GM18867 (cell line): Measurements from ENCODE around the gene KCTD21.

Source experiments
- ATAC-seq: cut with Tn5 transposase; IDR thresholded peaks from one replicate; pipeline ENCODE4 v1.9.1; 2021; ENCODE audit warnings: mild to moderate bottlenecking, moderate library complexity; ENCODE audit not compliant: unreplicated experiment

Gene KCTD21

DNA sequence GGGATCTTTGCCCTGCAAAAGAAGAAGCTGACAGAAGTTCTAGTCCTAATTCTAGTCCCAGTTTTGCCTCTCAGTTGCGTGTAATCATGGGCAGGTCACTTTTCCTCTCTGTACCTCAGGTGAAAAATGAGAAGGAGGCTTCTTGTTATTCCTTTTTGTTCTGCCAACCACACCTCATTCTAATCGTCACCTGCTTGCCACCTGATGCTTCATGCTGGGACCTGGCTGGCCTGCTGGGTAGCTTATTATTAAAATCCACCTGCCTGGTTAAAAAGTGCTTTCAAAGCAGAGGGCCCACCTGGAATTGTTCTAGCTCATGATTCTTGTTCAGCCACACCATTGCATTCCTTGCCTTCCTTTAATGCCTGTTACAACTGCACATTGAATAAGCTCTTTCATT lies 40.6 kb downstream of the KCTD21 start:
- no peak for ATAC-seq

DNA sequence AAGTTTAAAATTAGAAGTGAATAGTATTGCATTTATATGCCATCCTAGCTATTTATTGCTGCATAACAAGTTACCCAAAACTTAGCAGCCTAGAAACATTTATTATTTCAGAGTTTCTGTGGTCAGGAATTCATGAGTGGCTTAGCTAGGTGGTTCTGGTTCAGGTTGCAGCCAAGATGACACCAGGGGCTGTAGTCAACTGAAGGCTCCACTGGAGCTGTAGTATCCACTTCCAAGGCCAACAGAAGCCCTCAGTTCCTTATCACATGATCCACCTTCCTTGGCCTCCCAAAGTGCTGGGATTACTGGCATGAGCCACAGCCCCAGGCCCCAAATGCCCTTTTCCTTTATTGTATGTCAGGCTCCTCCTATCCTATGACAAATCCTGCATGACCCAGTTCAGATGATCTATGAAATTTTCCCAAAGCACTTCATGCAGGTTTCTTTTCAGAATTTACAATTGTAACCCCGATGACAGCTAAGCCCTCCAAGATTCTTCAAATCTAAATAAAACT lies 42.9 kb downstream of the KCTD21 start:
- ATAC-seq: no peak

DNA sequence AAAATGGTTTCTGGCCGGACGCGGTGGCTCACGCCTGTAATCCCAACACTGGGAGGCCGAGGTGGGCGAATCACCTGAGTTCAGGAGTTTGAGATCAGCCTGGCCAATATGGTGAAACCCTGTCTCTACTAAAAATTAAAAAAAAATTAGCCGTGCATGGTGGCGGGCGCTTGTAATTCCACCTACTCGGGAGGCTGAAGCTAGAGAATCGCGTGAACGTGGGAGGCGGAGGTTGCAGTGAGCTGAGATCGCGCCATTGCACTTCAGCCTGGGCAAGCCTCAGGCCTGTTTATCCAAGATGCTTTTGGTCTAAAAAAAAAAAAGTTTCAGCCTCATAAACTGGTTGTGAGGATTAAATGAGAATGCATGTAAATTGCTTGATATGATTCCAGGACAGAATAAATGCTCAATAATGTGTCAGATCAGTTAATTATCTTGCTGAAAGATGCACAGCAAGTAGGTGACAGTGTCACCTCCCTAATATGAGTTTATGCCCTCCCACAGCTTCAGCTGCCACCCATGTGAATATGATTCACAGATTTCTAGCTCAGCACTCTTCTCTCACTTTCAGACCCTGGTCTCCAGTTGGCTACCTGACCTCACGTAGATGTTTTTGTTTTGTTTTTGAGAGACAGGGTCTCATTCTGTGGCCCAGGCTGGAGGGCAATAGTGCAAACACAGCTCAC lies 47.9 kb downstream of the KCTD21 start:
- no peak for ATAC-seq

DNA sequence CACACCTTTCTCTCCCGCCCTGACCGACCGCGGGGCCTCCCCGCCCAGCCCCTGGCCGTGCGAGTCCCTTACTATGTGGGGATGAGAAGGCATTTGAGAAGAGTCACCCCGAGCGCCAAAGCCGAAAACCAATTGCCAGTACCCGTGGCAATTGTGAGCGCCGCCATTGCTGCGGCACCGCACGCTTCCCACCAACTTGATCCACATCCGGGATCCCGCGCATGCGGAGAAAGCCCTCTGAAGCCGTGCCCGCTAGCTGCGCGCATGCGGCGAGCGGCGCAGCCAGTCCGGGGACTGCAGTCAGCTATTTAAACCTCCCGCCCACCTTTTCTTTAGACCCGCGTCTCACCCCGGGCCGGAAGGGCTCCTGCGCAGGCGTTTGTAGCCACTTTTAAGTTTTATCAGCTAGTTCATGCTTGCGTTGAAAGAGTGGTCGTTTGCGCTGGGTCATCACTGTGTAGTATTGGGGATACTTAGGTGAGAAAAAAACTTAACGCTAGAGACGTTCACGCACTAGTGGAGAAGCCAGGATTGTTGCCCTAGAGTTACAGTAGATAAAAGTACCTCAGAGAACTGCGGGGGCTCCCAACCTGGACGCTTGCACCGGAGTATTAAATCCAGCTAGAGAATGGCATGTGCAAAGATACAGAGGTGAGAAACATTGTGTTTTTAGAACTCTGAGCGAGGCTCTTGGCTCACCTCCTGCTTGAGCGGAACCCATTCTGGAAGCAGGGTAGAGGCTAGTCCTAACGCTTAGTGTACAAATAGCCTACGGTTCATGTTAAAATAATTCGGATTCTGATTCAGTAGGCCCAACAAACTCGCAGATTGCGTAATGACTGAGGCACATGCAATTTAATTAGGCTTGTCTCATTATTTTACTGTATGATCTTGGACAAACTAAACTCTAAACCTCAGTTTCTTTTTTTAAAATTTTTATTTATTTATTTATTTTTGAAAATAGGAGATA lies 48.7 kb downstream of the KCTD21 start, which contains the start of gene ALG8:
ALG8 (minus strand) TSS at position 205 of the 970 bp plus-strand sequence; CDS start at position 167, 38 bp downstream.
- peak; percentile 88 for ATAC-seq

DNA sequence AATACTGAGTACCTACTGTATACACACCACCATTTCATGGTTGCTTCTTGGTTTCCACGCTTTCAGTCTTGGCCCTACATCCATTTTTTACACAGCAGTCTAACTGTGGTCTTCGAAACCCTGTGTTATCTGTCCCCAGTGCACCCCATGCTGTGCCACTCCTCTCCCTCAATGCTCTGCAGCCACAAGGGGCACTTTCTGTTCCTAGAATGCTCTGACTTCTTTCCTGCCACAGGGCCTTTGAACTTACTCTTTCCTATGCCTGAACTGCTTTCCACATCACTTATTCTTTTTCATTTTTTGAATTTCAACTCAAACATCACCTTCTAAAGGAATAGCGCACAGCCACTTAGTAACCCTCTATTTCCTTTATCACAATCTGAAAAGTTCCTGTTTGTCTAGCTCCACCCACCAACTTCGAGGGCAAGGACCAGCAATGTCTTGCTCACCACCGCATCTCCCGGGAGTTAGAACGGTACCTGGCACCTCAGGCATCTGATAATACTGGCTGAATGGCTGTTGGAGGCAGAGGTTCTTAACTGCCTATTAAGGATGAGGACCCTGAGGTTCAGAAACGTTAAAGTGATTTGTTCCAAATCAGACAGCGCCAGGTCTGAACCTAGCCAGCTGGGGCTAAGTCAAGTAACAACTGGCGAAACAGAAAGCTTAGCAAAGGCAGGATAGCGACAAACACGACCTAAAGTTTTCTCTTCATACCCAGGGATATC lies 49.6 kb downstream of the KCTD21 start:
- peak; percentile 29 for ATAC-seq

DNA sequence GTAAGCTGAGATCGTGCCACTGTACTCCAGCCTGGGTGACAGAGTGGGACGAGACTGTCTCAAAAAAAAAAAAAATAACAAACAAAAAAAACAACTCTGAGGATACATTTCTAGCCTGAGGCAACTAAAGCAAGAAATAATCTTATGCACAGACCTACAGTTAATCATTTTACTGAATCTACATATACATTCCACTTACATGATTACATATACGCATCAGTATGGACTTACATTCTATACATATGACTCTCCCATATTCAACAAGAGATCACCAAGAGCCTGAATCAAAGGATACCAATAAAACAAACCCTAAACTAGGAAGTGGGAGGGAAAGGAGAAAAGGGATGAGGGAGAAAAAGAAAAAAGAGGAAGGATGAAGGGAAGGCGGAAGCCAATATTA lies 50.1 kb downstream of the KCTD21 start:
- ATAC-seq: no peak

DNA sequence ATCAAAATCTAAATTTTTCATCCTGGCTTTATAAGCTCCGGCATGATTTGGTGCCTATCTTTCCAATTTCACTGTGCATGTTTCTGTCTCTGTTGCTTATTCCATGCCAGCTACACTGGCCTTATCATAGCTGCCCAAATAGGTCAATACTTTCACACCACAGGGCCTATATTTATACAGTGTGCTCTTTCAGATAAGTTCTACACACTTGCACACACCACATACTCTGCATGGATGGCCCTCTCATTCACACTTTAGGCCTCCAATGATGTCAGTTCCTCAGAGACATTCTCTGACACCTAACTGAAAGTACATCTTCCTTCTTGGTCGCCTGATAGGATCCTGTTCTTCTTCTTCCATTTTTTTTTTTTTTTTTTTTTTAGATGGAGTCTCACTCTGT lies 56.0 kb downstream of the KCTD21 start:
- ATAC-seq: peak; percentile 66

DNA sequence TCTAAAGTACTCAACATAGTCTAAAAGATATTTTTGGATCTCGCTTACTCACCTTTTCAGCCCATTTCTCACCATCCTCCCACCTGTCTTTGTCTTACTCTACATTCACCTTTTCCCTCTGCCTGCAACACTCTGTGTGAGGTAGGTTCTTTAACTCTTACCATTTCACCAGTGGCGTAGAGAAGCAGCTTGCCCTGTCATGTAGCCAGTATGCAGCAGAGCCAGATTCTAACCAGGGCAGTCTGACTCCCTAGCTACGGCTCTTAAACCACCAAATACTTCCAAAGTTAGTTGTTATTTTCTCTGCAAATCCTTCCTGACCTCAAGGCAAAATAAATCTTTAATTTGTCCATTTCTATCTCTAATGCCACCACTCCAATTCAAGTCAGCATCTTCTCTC lies 56.5 kb downstream of the KCTD21 start:
- no peak for ATAC-seq

DNA sequence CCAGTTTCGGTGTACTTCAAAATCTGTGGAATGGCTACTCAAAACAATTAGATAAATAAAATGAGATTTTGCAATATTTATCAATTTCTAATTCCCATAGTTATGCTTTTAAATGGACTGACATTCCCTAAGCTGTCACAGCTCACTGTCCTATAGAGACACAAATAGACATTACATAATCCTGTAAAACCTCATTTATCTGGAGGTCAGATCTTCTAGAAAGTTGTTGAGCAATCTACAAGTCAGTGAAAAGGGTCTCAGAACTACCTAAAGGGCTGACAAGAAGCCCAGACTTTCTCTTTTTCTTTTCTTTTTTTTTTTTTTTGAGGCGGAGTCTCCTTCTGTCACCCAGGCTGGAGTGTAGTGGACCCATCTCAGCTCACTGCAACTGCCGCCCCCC lies 61.0 kb downstream of the KCTD21 start:
- ATAC-seq: no peak
